HG02642 (cell line): ENCODE measurements around the gene DNAJC7.
"Not testable (repeated sequence)": the region's sequence is repeated elsewhere in the genome, so short reads cannot be mapped to it uniquely, and the experiment has no call there.

ENCODE experiments used
- ATAC-seq: cut with Tn5 transposase; IDR thresholded peaks from one replicate; pipeline ENCODE4 v1.9.1; 2021; ENCODE audit warnings: mild to moderate bottlenecking; ENCODE audit not compliant: unreplicated experiment, poor library complexity

The DNAJC7 gene

GRCh38 chr17:42041619-42042018, 24.4 kb upstream of the DNAJC7 start:
- ATAC-seq: no peak

- ATAC-seq: no peak
Observed at GRCh38 chr17:42040818-42041217, 23.6 kb upstream of the DNAJC7 start.

GRCh38 chr17:42039794-42040763, 22.8 kb upstream of the DNAJC7 start:
- ATAC-seq: no peak

GRCh38 chr17:42038221-42038973, 21.2 kb upstream of the DNAJC7 start:
- ATAC-seq: no peak

GRCh38 chr17:42034059-42034458, 16.8 kb upstream of the DNAJC7 start:
- ATAC-seq: no peak

GRCh38 chr17:42031584-42031983, 14.3 kb upstream of the DNAJC7 start:
- ATAC-seq: no peak

GRCh38 chr17:42028791-42029127, 11.5 kb upstream of the DNAJC7 start:
- no peak for ATAC-seq

- no peak for ATAC-seq
Observed at GRCh38 chr17:42027961-42028790, 10.9 kb upstream of the DNAJC7 start.

GRCh38 chr17:42027590-42027889, 10.3 kb upstream of the DNAJC7 start:
- ATAC-seq: no peak

- no peak for ATAC-seq
Observed at GRCh38 chr17:42026857-42027589, 9.8 kb upstream of the DNAJC7 start.

- no peak for ATAC-seq
Observed at GRCh38 chr17:42025936-42026335, 8.7 kb upstream of the DNAJC7 start.

- no peak for ATAC-seq
Observed at GRCh38 chr17:42025191-42025579, 7.9 kb upstream of the DNAJC7 start.

GRCh38 chr17:42023524-42024349, 6.5 kb upstream of the DNAJC7 start:
- ATAC-seq: no peak

- ATAC-seq: not testable (repeated sequence)
Observed at GRCh38 chr17:42020845-42021244, 3.6 kb upstream of the DNAJC7 start.

- ATAC-seq: peak; percentile 63
Observed at GRCh38 chr17:42019509-42020404, 2.5 kb upstream of the DNAJC7 start, which contains the start of gene NKIRAS2. NKIRAS2 (plus strand) TSS chr17:42020090; CDS start chr17:42021578, 1,488 bp downstream.

- no peak for ATAC-seq
Observed at GRCh38 chr17:42018988-42019387, 1.7 kb upstream of the DNAJC7 start.

- ATAC-seq: no peak
Observed at GRCh38 chr17:42018339-42018738, 1.1 kb upstream of the DNAJC7 start.

GRCh38 chr17:42017866-42018200, 594 bp upstream of the DNAJC7 start:
- no peak for ATAC-seq
